ENCODE measurements around the gene SEM1. TPM values are rescaled to one million over a fixed set of nuclear protein-coding genes. Genes with fewer than 3 reads are reported as not detected.
"Not testable (repeated sequence)": the region's sequence is repeated elsewhere in the genome, so short reads cannot be mapped to it uniquely, and the experiment has no call there.

Gene SEM1
- total and polyA plus RNA-seq, 9 donors, result 20.5 to 308 (median 45.9) TPM

GRCh38 chr7:96700516-96700915, 9.1 kb downstream of the SEM1 start:
- 97 to 98% (median 98%) methylated on average over 2 of the region's 2 CpGs for WGBS, 3 donors
- intact Hi-C loops (cut with DNase I), result loop anchor here in 1 of 4 donors (10.0 kb wide), 1 partner anchor 304 kb away; the partner anchor contains the start of gene DLX6
- H3K4me1 ChIP-seq (ENCODE audit: insufficient read depth), result peaks cover 3% of the 10 kb centered on the region

GRCh38 chr7:96699219-96699871, 10.3 kb downstream of the SEM1 start:
- no peaks in the 10 kb centered on the region for H3K9me3 ChIP-seq
- WGBS, 3 donors, result 93 to 96% (median 94%) methylated on average over 4 of the region's 4 CpGs
- H3K4me3 ChIP-seq, result no peak overlapping the region
- no peaks in the 10 kb centered on the region for H3K36me3 ChIP-seq
- H3K4me1 ChIP-seq (ENCODE audit: insufficient read depth), result peaks cover 3% of the 10 kb centered on the region
- no peak overlapping the region for H3K27ac ChIP-seq
- no peak for TF ChIP-seq POLR2A (IDR thresholded peaks at IDR 0.05)
- TF ChIP-seq CTCF (IDR thresholded peaks at IDR 0.05), result no peak
- no peak for TF ChIP-seq EP300 (IDR thresholded peaks at IDR 0.05)
- DNase-seq, result no peak
- no peaks in the 10 kb centered on the region for H3K27me3 ChIP-seq
- intact Hi-C loops (cut with DNase I), result no loop called here

More at GRCh38 chr7:96700516-96700915, 9.1 kb downstream of the SEM1 start:
- Histone ChIP-seq H3K4me3 (no peak overlapping the region), H3K27me3 (no peaks in the 10 kb centered on the region), H3K27ac (no peak overlapping the region), H3K36me3 (no peaks in the 10 kb centered on the region), H3K9me3 (no peaks in the 10 kb centered on the region)
- TF ChIP-seq EP300 (IDR thresholded peaks at IDR 0.05), result no peak
- no peak for TF ChIP-seq CTCF (IDR thresholded peaks at IDR 0.05)
- TF ChIP-seq POLR2A (IDR thresholded peaks at IDR 0.05), result no peak
- no peak for DNase-seq

- H3K4me3 ChIP-seq; H3K9me3 ChIP-seq; H3K4me1 ChIP-seq (ENCODE audit: insufficient read depth); H3K27ac ChIP-seq; H3K36me3 ChIP-seq; intact Hi-C loops (cut with DNase I); H3K27me3 ChIP-seq; DNase-seq: not testable (repeated sequence)
- 96 to 98% (median 96%) methylated on average over 7 of the region's 7 CpGs for WGBS, 3 donors
Measured at GRCh38 chr7:96698449-96698848, 11.2 kb downstream of the SEM1 start.

GRCh38 chr7:96697822-96698221, 11.8 kb downstream of the SEM1 start:
- intact Hi-C loops (cut with DNase I), result no loop called here
- no peaks in the 10 kb centered on the region for H3K4me1 ChIP-seq (ENCODE audit: insufficient read depth)
- WGBS, 3 donors, result 55 to 88% (median 65%) methylated on average over 3 of the region's 3 CpGs

More at GRCh38 chr7:96697822-96698221, 11.8 kb downstream of the SEM1 start:
- DNase-seq, result no peak
- Histone ChIP-seq H3K27ac (no peak overlapping the region), H3K27me3 (no peaks in the 10 kb centered on the region), H3K4me3 (no peak overlapping the region), H3K36me3 (no peaks in the 10 kb centered on the region), H3K9me3 (no peaks in the 10 kb centered on the region)
- no peak for TF ChIP-seq CTCF (IDR thresholded peaks at IDR 0.05)
- no peak for TF ChIP-seq EP300 (IDR thresholded peaks at IDR 0.05)
- no peak for TF ChIP-seq POLR2A (IDR thresholded peaks at IDR 0.05)

Measured in ovary (tissue), 9 donors.